K562 (cell line): Measurements from ENCODE around the gene ANKH. TPM values are rescaled to one million over a fixed set of nuclear protein-coding genes. Genes with fewer than 3 reads are reported as not detected.

ENCODE experiments used
- ASH1L ChIP-seq: fragments of 450-650 bp; IDR thresholded peaks from 2 replicates; pipeline ENCODE4 v1.6.1; 2018; ENCODE audit warnings: borderline replicate concordance, mild to moderate bottlenecking, low read depth; ENCODE audit not compliant: partially characterized antibody
- ATF1 ChIP-seq, 2 experiments: fragments of 450-650 bp in 1 of 2; IDR thresholded peaks; 2 replicates each; pipeline ENCODE4 v1.6.1; 2016; ENCODE audit warnings: missing compliant biosample characterization in 1 of 2, missing genetic modification characterization in 1 of 2
- BACH1 ChIP-seq: fragments of 200-800 bp; sonication (Bioruptor generic); IDR thresholded peaks from 2 replicates; pipeline ENCODE4 v1.6.1; 2016; ENCODE audit warnings: missing genetic modification characterization, missing compliant biosample characterization
- FOXA1 ChIP-seq: fragments of 450-650 bp; IDR thresholded peaks from 2 replicates; pipeline ENCODE4 v1.6.1; 2016; ENCODE audit warnings: mild to moderate bottlenecking, borderline replicate concordance
- NFYB ChIP-seq: IDR thresholded peaks from 2 replicates; pipeline ENCODE4 v1.6.1; 2011; ENCODE audit warnings: mild to moderate bottlenecking, moderate library complexity; ENCODE audit not compliant: insufficient read length; ENCODE audit errors: extremely low read depth
- PBX2 ChIP-seq, 2 experiments: IDR thresholded peaks in 1 of 2; conservative IDR thresholded peaks in 1 of 2; 2 replicates each; pipeline ENCODE4 v1.6.1; 2016; ENCODE audit warnings: low read depth in 2 of 2, mild to moderate bottlenecking in 1 of 2, missing compliant biosample characterization in 1 of 2, missing genetic modification characterization in 1 of 2, moderate library complexity in 1 of 2
- PKNOX1 ChIP-seq: fragments of 450-650 bp; IDR thresholded peaks from 2 replicates; pipeline ENCODE4 v1.6.1; 2016
- SNIP1 ChIP-seq: fragments of 450-650 bp; IDR thresholded peaks from 2 replicates; pipeline ENCODE4 v1.7.1; 2017; ENCODE audit warnings: low read depth, mild to moderate bottlenecking
- TAF15 ChIP-seq: fragments of 200-400 bp; formaldehyde crosslinking; IDR thresholded peaks from 2 replicates; pipeline ENCODE4 v1.6.1; 2017; ENCODE audit warnings: mild to moderate bottlenecking, low read depth, low read length, moderate library complexity
- ZC3H8 ChIP-seq: fragments of 450-650 bp; IDR thresholded peaks from 2 replicates; pipeline ENCODE4 v1.6.1; 2017
- ZFP30 ChIP-seq: fragments of 250-450 bp; sonication (Bioruptor Pico); IDR thresholded peaks from 2 replicates; pipeline ENCODE4 v1.8.0; 2022; ENCODE audit warnings: moderate library complexity, mild to moderate bottlenecking, inconsistent platforms, borderline replicate concordance
- ZNF274 ChIP-seq: IDR thresholded peaks from 2 replicates; pipeline ENCODE4 v1.6.1; 2011; ENCODE audit warnings: low read depth, mild to moderate bottlenecking, low read length, moderate library complexity, borderline replicate concordance
- ZNF780A ChIP-seq: fragments of 250-450 bp; sonication (Bioruptor Pico); IDR thresholded peaks from 2 replicates; pipeline ENCODE4 v1.5.0; 2021; ENCODE audit warnings: mild to moderate bottlenecking
- polyA plus RNA-seq, 8 experiments: library from polyadenylated mRNA; depleted of rRNA in 4 of 8; stranded (reverse) in 5 of 8; unstranded in 3 of 8; fragments of >200 nt; fragmentation: Nextera tagmentation in 2 of 8; fragmentation: Illumina TruSeq in 1 of 8; extraction: Ambion mirVana in 2 of 8; extraction: Trizol in 1 of 8; gene quantifications; 2 replicates each; pipeline versions ENCODE4 v1.2.1 to v1.2.3, GENCODE V29; 2011 to 2014; ENCODE audit warnings: inconsistent platforms in 1 of 8, missing spikeins in 1 of 8
- total RNA-seq, 7 experiments: library from RNA; depleted of rRNA in 6 of 7; stranded (reverse); fragments of >200 nt in 6 of 7; fragmentation: Illumina TruSeq in 2 of 7; extraction: Trizol in 2 of 7; gene quantifications; 2 replicates each; pipeline versions ENCODE4 v1.2.1 to v1.2.3, GENCODE V29; 2011 to 2021; ENCODE audit warnings: low replicate concordance in 1 of 7

The ANKH gene
- total and polyA plus RNA-seq, 9 of the 15 experiments (the other 6 are each of a cell fraction or from before 2014, with no cell fraction given) = 0.79 to 12.2 (median 4.5) TPM

- TF ChIP-seq PKNOX1 (peak; percentile 65), SNIP1 (no peak), ATF1 (CRISPR knock-in tag; IDR thresholded peaks at IDR 0.05) (no peak), ATF1 (tag; IDR thresholded peaks at IDR 0.05) (0 out of 2 replicates have a peak, but pooled peaks have one; percentile 14), ZNF274 (no peak), BACH1 (tag) (0 out of 2 replicates have a peak, but pooled peaks have one; percentile 28), NFYB (peak; percentile 25), ZC3H8 (no peak), FOXA1 (no peak), ZFP30 (no peak), ASH1L (no peak), ZNF780A (CRISPR knock-in tag) (no peak), TAF15 (no peak), PBX2 (CRISPR knock-in tag; IDR thresholded peaks at IDR 0.05; ENCODE audit: low read depth) (no peak), PBX2 (tag; conservative IDR thresholded peaks at IDR 0.05; ENCODE audit: low read depth) (peak; percentile 38; the same call in 1 of the 2 replicates)
These were observed 42.6 kb upstream of the ANKH start (continued) for GRCh38 chr5:14914193-14914592.
